HL-60/S4 (cell line): Measurements from ENCODE around the gene IFI27.
"Not testable (repeated sequence)": the region's sequence is repeated elsewhere in the genome, so short reads cannot be mapped to it uniquely, and the experiment has no call there.

Experiments used
- in situ Hi-C: fragments of 300-500 bp; cut with MboI; formaldehyde crosslinking; loops from 2 replicates; pipeline ENCODE4 v1.14.3; 2022; ENCODE audit warnings: low sequenced_read_pairs

IFI27 gene

DNA sequence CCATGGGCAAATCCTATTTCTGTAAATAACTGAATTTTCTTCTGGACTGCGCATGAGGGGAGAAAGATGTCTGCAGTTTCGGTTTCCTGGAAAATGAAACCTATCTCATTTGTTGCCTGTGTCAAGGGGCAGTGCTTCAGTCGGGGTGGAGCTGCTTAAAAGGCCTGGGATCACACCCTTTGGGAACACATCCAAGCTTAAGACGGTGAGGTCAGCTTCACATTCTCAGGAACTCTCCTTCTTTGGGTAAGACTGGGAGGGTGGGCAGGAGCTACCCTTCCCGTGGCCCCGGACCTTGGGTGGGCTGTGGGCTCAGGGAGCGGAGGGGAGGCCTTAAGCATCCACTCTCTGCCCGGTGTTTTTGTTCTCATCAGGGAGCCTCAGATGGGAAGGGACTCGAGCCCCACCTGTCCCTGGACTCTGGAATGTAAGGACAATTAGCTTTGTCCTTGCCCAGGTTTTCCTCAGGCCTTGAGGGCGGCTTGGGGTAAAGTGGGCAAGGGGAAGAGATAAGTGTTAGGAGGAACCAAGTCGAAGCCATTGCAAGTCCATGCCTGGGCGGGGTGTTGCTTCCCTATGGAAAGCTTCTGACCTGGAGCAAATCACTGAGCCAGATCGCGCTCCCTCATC lies at the start of gene IFI27:
IFI27 (plus strand) TSS at position 185 of the 630 bp plus-strand sequence.
- in situ Hi-C loops = no loop called here

DNA sequence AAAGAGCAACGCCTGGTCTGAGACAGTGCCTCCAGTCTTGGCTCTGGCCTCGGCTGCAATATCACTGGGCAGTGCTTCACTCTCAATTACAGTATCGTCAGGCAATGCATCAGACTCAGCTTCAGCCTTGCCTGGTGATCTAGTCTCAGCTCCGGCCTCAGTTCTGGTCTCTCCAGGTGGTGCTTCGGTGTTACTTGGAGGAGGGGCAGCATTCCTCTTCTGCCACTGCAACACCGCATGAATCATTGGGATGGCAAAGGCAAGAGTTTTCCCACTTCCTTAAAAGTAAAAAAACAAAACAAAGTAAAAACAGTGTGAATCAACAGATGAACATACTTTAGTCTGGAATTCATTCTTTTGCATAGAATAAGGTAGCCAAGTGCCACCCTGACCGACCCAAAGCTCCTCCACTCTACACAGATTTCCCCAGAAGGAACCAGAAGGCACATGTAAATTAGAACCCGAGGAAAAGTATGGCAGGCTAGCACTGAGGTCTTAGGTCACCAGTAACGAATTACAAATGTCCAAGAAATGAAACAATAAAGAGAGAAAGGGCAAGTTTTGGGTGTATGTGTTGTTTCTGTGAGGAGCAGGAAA lies 48.1 kb upstream of the IFI27 start:
- in situ Hi-C loops = no loop called here

GRCh38 chr14:94066089-94066676 lies 44.4 kb upstream of the IFI27 start:
- in situ Hi-C loops = no loop called here

- in situ Hi-C loops = not testable (repeated sequence)
Measured at GRCh38 chr14:94072076-94072475, 38.5 kb upstream of the IFI27 start.

DNA sequence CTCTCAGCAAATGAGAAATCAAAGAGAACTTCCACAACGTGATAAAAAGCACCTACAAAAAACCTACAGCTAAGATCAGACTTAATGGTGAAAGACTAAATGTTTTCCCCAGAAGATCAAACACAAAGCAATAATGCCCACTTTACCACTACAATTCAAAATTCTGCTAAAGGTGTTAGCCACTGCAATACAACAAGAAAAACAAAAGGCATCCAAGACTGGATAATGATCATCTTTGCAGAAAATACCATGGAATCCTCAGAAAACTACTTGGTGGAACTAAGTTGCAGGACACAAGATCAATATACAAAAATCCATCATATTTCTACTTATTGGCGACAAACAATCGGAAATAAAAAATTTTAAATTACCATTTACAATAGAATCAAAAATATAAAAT lies 36.0 kb upstream of the IFI27 start:
- in situ Hi-C loops = no loop called here

DNA sequence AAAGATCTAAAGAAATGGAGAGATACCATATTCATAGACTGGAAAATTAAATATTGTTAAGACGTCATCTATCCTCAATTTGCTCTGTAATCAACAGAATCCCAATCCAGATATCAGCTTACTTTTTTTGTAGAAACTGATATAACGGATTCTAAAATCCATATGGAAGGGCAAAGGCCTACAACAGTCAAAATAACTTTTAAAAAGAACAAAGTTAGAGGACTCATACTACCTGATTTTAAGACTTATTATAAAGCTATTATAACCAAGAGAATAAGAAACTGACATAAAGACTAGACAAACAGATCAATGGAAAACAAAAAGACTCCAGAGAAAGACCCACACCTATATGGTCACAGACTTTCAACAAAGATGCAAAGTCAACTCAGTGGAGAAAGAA lies 35.5 kb upstream of the IFI27 start:
- in situ Hi-C loops = no loop called here

DNA sequence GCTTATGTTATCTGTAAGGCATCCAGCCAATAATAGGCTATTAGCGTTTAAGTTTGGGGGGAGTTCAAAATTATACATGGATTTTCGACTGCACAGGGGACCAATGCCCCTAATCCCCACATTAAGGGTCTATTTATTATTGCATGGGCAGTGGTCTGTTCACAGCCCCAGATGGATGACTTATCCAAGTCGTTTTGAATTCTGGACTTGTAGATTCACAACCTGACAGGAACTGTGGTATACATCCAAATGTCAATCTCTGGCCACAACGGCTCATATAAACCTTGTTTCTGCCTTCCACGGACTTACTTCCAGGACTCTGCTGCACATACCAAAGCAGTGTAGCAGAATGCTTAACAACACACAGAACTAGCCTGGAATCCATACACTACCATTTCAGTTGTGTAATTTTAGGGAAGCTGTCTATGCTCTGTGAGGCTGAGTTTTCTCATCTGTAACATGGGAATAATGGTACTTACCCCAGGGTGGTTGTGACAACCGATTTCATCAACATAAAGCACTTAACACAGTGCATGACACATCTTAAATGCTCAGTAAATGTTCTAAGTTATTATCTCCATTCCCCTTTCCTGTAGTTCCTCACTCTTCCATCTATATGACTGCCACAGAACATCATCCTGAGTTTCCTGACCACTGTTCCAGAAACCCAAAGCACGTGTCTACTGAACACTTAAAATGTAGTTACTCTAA lies 33.3 kb upstream of the IFI27 start:
- in situ Hi-C loops = no loop called here

GRCh38 chr14:94077823-94078222 lies 32.7 kb upstream of the IFI27 start:
- in situ Hi-C loops = no loop called here

DNA sequence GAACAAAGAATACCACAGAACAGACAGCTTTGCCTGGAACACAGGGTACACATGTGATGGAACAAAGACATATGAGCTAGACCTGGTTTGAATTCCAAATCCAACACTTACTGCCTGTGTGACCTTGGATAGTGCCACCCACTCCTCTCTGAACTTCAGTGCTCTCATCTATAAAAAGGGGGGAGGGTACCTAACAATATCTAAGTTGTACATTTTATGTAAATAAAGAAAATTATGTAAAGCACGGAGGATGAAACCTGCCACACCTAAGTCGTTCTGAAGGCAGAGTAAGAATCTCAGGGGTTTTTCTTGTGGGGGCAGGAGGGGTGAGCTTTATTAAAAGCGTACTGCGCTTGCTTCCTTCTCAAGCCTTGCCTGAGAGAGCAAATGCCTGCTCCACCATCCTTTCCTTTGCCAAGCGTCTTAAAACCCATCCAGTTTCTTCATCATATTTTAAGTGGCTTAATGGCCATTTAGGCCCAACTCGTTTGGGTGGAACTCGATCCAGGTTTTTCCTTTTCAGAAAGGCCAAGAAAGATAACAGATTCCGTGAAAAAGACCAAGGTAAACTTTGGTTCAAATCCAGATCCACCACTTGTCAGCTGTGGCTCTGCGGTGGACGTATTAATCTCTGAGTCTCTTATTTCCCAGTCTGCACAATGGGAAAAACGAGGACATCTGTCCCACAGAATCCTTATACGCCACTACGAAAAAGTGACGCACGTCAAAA lies 30.5 kb upstream of the IFI27 start:
- in situ Hi-C loops = no loop called here

DNA sequence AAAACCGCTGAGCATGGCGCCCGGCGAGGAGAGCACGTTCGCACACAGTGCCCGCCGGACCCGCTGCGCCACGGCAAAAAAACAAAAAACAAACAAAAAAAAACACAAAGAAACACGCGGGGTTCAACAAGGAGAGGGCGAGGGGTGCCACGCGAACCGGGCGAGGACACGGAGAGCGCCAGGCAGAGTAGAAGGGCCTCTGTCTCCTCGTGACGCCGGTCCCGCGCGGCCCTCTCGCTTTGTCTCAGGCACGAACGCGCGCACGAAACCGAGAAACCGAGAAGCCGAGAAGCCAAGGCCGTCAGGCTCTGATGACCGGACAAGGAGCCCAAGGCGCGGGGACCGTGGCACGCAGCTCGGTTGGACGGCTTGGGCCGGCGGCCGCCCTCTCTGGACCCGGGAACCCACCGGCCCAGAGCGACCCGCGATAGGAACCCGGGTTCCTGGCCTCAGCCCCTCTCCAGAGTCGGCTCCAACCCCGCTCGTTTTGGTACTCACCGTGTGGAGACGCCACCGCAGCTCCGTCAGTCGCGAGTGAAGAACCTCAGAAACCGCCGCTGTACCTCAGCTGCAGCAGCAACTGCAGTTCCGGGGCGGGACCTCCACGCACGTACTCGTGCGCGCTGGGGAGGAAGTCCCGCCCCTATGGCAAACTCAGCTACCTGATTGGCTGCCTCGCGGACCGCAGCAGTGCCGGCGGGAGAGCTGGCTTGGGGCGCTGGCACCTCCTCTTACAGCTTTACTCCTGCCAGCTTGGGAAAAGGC lies 29.7 kb upstream of the IFI27 start, which contains the start of the genes DDX24 and IFI27L1:
DDX24 (minus strand) TSS at position 582 of the 765 bp plus-strand sequence. CDS start 1,460 bp downstream, outside the sequence.
IFI27L1 (plus strand) TSS at position 690 of the 765 bp plus-strand sequence. CDS start 15,628 bp downstream, outside the sequence.
- in situ Hi-C loops = no loop called here

DNA sequence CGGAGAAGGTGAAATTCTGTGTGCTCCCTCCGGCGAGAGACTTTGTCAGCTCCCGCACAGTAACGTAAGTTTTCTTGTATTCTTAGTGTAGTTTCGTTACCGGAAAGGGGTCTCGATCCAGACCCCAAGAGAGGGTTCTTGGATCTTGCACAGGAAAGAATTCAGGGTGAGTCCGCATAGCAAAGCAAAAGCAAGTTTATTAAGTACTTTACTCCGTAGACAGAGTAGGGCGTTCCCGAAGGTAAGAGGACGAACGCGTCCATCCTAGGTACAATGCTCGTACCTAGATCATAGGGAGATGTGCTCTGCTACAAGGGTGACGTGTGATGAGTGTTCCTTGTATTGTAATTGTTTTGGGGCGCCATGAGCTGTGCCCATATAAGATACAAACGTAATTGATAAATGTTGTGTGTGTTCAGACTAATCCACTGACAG lies 29.1 kb upstream of the IFI27 start:
- in situ Hi-C loops = no loop called here

- in situ Hi-C loops = no loop called here
Measured at GRCh38 chr14:94087891-94088290, 22.6 kb upstream of the IFI27 start.

DNA sequence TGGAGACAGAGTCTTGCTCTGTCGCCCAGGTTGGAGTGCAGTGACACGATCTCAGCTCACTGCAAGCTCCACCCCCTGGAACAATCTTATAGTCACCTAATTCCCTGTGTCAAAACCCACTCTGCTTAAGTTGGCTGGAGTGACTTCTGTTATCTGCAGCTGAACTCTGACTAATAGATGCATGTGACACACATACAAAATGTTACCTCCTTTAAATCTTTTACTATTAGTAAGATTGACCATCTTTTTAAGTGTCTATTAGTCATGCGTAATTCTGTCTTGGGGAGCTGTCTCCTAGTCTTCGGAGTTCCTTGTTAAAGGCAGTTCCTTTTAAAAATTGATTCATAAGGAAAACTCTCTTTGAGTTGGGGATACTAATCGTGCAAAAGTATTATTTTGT lies 22.0 kb upstream of the IFI27 start:
- in situ Hi-C loops = no loop called here

GRCh38 chr14:94089479-94089878 lies 21.1 kb upstream of the IFI27 start:
- in situ Hi-C loops = no loop called here

DNA sequence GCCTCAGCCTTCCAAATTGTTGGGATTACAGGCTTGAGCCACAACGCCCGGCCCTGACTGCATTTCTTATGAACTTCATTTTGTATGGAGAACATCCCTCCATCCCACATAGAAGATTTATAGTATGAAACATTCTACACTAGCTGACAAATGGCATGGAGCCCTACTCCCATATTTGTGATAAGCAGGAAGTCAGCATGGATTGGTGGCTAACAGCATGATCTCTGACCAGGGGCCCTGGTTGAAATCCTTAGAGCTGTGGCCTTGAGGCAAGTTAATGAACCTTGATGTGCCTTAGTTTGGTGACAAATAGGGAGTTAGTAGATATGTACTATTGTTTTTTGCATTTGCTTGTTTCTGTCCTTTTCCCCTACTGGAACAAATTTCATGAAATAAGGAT lies 17.1 kb upstream of the IFI27 start:
- in situ Hi-C loops = no loop called here

DNA sequence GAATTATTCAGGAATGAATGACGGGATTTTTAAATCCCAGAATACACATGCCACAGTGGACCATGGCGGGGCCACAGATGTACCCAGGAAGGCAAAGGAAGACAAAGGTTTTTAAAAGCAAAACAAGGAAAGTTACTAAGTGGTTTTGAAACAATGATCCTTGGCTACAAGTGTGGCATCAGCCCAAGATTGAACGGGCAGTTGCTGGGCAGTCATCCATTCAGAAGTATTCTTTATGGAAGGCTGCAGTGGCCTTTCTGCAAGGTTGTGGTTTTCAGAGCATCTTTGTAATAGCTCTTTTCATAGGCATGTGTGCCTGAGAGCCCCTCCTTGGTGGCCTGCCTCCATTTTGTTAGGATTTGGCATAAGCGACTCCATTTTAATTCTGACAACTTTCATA lies 13.4 kb upstream of the IFI27 start:
- in situ Hi-C loops = no loop called here

GRCh38 chr14:94098326-94098992 lies 12.1 kb upstream of the IFI27 start:
- in situ Hi-C loops = no loop called here

- in situ Hi-C loops = no loop called here
Measured at GRCh38 chr14:94099006-94099405, 11.5 kb upstream of the IFI27 start.

- in situ Hi-C loops = no loop called here
Measured at GRCh38 chr14:94100847-94101246, 9.7 kb upstream of the IFI27 start.

DNA sequence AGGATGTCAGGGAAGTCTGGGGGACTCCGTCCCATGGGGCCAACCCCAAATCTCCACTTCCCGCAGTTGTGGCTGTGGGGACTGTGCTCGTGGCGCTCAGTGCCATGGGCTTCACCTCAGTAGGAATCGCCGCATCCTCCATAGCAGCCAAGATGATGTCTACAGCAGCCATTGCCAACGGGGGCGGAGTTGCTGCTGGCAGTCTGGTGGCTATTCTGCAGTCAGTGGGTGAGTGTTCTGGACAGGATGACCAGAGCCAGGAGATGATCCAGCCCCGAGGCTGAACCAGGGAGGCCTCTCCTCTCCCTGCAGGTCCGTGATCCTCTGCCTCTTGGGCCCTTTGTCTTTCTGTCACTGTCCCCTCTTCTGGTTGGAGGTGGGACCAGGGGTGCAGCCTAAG lies 8.8 kb upstream of the IFI27 start:
- in situ Hi-C loops = no loop called here
